HL-60/S4 treated with retinoic acid at 250 ng/mL for 4 days and 3 days (cell line): ENCODE results near the gene DHTKD1.
"Not testable (repeated sequence)": the region's sequence is repeated elsewhere in the genome, so short reads cannot be mapped to it uniquely, and the experiment has no call there.

Source experiments
- in situ Hi-C: fragments of 300-500 bp; cut with MboI; formaldehyde crosslinking; loops from 2 replicates; pipeline ENCODE4 v1.7.0; 2022; ENCODE audit warnings: low sequenced_read_pairs

DHTKD1 gene

GRCh38 chr10:12140038-12140437 is 71.3 kb downstream of the DHTKD1 start:
- in situ Hi-C loops: no loop called here

GRCh38 chr10:12144538-12144937 is 75.8 kb downstream of the DHTKD1 start:
- in situ Hi-C loops: no loop called here

GRCh38 chr10:12150163-12150562 is 81.4 kb downstream of the DHTKD1 start:
- in situ Hi-C loops: no loop called here

- in situ Hi-C loops: no loop called here
Measured at GRCh38 chr10:12154516-12154915, 85.8 kb downstream of the DHTKD1 start.

GRCh38 chr10:12156367-12157123 is 87.8 kb downstream of the DHTKD1 start:
- in situ Hi-C loops: no loop called here

GRCh38 chr10:12158111-12158510 is 89.4 kb downstream of the DHTKD1 start:
- in situ Hi-C loops: no loop called here

- in situ Hi-C loops: no loop called here
Measured at GRCh38 chr10:12160664-12161063, 91.9 kb downstream of the DHTKD1 start.

- in situ Hi-C loops: no loop called here
Measured at GRCh38 chr10:12162927-12163326, 94.2 kb downstream of the DHTKD1 start.

- in situ Hi-C loops: no loop called here
Measured at GRCh38 chr10:12164085-12164484, 95.3 kb downstream of the DHTKD1 start.

GRCh38 chr10:12165036-12165435 is 96.3 kb downstream of the DHTKD1 start:
- in situ Hi-C loops: no loop called here

GRCh38 chr10:12165999-12166775 is 97.4 kb downstream of the DHTKD1 start:
- in situ Hi-C loops: no loop called here

GRCh38 chr10:12171512-12171911 is 102.8 kb downstream of the DHTKD1 start:
- in situ Hi-C loops: not testable (repeated sequence)
